SU-DHL-6 (cell line): Measurements from ENCODE around the gene PARP12.

Experiments used
- H2AFZ ChIP-seq: fragments of 200-600 bp; sonication (generic); 2 replicates; pipeline ENCODE4 v1.6.1; 2014; ENCODE audit warnings: low read depth, mild to moderate bottlenecking, moderate library complexity, mixed read lengths, antibody characterized with exemption, low read length; ENCODE audit not compliant: severe bottlenecking
- H3F3A ChIP-seq: fragments of 200-600 bp; shearing (Covaris generic); 2 replicates; pipeline ENCODE4 v1.6.0; 2016; ENCODE audit warnings: antibody characterized with exemption, mild to moderate bottlenecking; ENCODE audit not compliant: insufficient read depth
- H3K27ac ChIP-seq: fragments of 200-600 bp; sonication (generic); 2 replicates; pipeline ENCODE4 v1.5.1; 2016; ENCODE audit warnings: low read depth, mild to moderate bottlenecking, low read length, moderate library complexity, mixed read lengths
- H3K27me3 ChIP-seq: fragments of 200-600 bp; sonication (generic), shearing (Covaris generic); 2 replicates; pipeline ENCODE4 v1.6.0; 2014; ENCODE audit warnings: mild to moderate bottlenecking, low read length
- H3K36me3 ChIP-seq: fragments of 200-600 bp; sonication (generic); 2 replicates; pipeline ENCODE4 v1.6.1; 2014; ENCODE audit warnings: mild to moderate bottlenecking, low read length, mixed read lengths
- H3K4me2 ChIP-seq: fragments of 300-600, 200-600 bp; shearing (Covaris generic), sonication (generic); 2 replicates; pipeline ENCODE4 v1.6.0; 2014; ENCODE audit warnings: low read length, low read depth, mild to moderate bottlenecking; ENCODE audit not compliant: poor library complexity, severe bottlenecking
- H3K4me3 ChIP-seq: fragments of 200-600 bp; sonication (generic); 2 replicates; pipeline ENCODE4 v1.5.1; 2014; ENCODE audit warnings: antibody characterized with exemption, low read length, mild to moderate bottlenecking, mixed read lengths; ENCODE audit not compliant: insufficient read depth, poor library complexity, severe bottlenecking
- H3K79me2 ChIP-seq: fragments of 200-600 bp; sonication (generic); 2 replicates; pipeline ENCODE4 v1.6.1; 2014; ENCODE audit warnings: mild to moderate bottlenecking, low read length, moderate library complexity; ENCODE audit not compliant: insufficient read depth
- H3K9ac ChIP-seq: fragments of 200-600 bp; sonication (generic); 2 replicates; pipeline ENCODE4 v1.7.0; 2014; ENCODE audit warnings: mild to moderate bottlenecking, low read length
- H3K9me2 ChIP-seq: fragments of 200-600 bp; sonication (generic); replicated peaks from 2 replicates; pipeline ENCODE4 v1.6.1; 2014; ENCODE audit warnings: low read length; ENCODE audit not compliant: insufficient read depth
- H3K9me3 ChIP-seq: fragments of 200-600 bp; sonication (generic); 2 replicates; pipeline ENCODE4 v1.6.1; 2014; ENCODE audit warnings: low read length, mixed read lengths; ENCODE audit not compliant: insufficient read depth
- H4K20me1 ChIP-seq: fragments of 200-600 bp; sonication (generic); 2 replicates; pipeline ENCODE4 v1.6.1; 2014; ENCODE audit warnings: low read depth, mild to moderate bottlenecking, antibody characterized with exemption, low read length, moderate library complexity, mixed read lengths
- CTCF ChIP-seq: fragments of 200-600 bp; sonication (generic); IDR thresholded peaks from one replicate; pipeline ENCODE4 v1.5.1; 2017; ENCODE audit warnings: antibody characterized with exemption, mild to moderate bottlenecking, low read length, moderate library complexity; ENCODE audit not compliant: insufficient read depth, poor library complexity, severe bottlenecking
- EZH2phosphoT487 ChIP-seq: fragments of 200-600 bp; sonication (generic), shearing (Covaris generic); conservative IDR thresholded peaks from 2 replicates; pipeline ENCODE4 v1.6.1; 2018; ENCODE audit warnings: mild to moderate bottlenecking, antibody characterized with exemption, low read length, moderate library complexity, mixed read lengths

PARP12 gene

GRCh38 chr7:140034421-140034820 lies 28.3 kb downstream of the PARP12 start:
- Histone ChIP-seq H3K9ac (no peak overlapping the region), H3K4me3 (no peak overlapping the region), H3K4me2 (no peak overlapping the region), H3K79me2 (no peaks in the 10 kb centered on the region), H2AFZ (no peak overlapping the region), H3K36me3 (no peaks in the 10 kb centered on the region), H3K27me3 (no peaks in the 10 kb centered on the region), H3K27ac (no peak overlapping the region), H3K9me3 (no peaks in the 10 kb centered on the region), H3K9me2 (no peaks in the 10 kb centered on the region), H4K20me1 (no peaks in the 10 kb centered on the region), H3F3A (no peaks in the 10 kb centered on the region)
- TF ChIP-seq CTCF (no peak), EZH2phosphoT487 (no peak)

- Histone ChIP-seq H3K9me2 (no peaks in the 10 kb centered on the region), H3K4me2 (no peak overlapping the region), H3K9ac (no peak overlapping the region), H4K20me1 (no peaks in the 10 kb centered on the region), H3K79me2 (no peaks in the 10 kb centered on the region), H3K9me3 (no peaks in the 10 kb centered on the region), H3K27ac (no peak overlapping the region), H3F3A (no peaks in the 10 kb centered on the region), H2AFZ (no peak overlapping the region), H3K4me3 (no peak overlapping the region), H3K36me3 (no peaks in the 10 kb centered on the region), H3K27me3 (no peaks in the 10 kb centered on the region)
- TF ChIP-seq CTCF: no peak
- no peak for TF ChIP-seq EZH2phosphoT487
These were observed 28.9 kb downstream of the PARP12 start for GRCh38 chr7:140033779-140034363.

GRCh38 chr7:140033036-140033435 lies 29.7 kb downstream of the PARP12 start:
- Histone ChIP-seq H3K9ac (no peak overlapping the region), H3K9me3 (no peaks in the 10 kb centered on the region), H3K4me2 (no peak overlapping the region), H3K79me2 (no peaks in the 10 kb centered on the region), H4K20me1 (no peaks in the 10 kb centered on the region), H3K9me2 (no peaks in the 10 kb centered on the region), H3K4me3 (no peak overlapping the region), H3K27ac (no peak overlapping the region), H3F3A (no peaks in the 10 kb centered on the region), H2AFZ (no peak overlapping the region), H3K27me3 (no peaks in the 10 kb centered on the region), H3K36me3 (no peaks in the 10 kb centered on the region)
- no peak for TF ChIP-seq EZH2phosphoT487
- no peak for TF ChIP-seq CTCF
